HUES48 (cell line): ENCODE data around the gene FHIP2A.
A peak's percentile ranks its signal among the peaks of the same experiment; 100 is the strongest.

Experiments
- H3K27ac ChIP-seq: one replicate; pipeline ENCODE4 v1.7.0; 2013; ENCODE audit warnings: low read depth, low read length, inconsistent platforms
- H3K27me3 ChIP-seq: 2 replicates; pipeline ENCODE4 v1.6.1; 2013; ENCODE audit warnings: mild to moderate bottlenecking, low read length; ENCODE audit not compliant: control insufficient read depth, insufficient read depth
- H3K36me3 ChIP-seq: 2 replicates; pipeline ENCODE4 v1.6.1; 2013; ENCODE audit warnings: low read length; ENCODE audit not compliant: control insufficient read depth, insufficient read depth
- H3K4me1 ChIP-seq: 2 replicates; pipeline ENCODE4 v1.6.1; 2013; ENCODE audit warnings: mild to moderate bottlenecking, low read length; ENCODE audit not compliant: control insufficient read depth, insufficient read depth
- H3K4me3 ChIP-seq: 2 replicates; pipeline ENCODE4 v1.5.1; 2013; ENCODE audit warnings: mild to moderate bottlenecking, low read depth, low read length
- H3K9ac ChIP-seq: 2 replicates; pipeline ENCODE4 v1.6.1; 2013; ENCODE audit warnings: mild to moderate bottlenecking, low read depth, low read length, moderate library complexity
- H3K9me3 ChIP-seq: 2 replicates; pipeline ENCODE4 v1.6.1; 2013; ENCODE audit warnings: low read length; ENCODE audit not compliant: control insufficient read depth, insufficient read depth

FHIP2A gene

DNA sequence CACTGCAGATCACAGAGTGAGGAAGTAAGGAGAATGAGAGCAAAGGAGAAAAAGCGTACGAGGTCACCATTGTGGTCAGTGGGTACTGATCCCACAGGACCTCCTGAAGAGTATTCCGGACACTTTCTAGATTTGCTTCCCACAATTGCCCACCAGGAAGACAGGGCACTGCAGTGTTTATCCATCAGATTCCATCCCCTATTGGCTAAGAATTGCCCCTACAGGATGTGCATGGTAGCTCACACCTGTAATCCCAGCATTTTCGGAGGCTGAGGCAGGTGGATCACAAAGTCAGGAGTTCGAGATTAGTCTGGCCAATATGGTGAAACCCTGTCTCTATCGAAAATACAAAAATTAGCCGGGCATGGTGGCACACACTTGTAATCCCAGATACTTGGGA lies 5.3 kb upstream of the FHIP2A start:
- Histone ChIP-seq H3K36me3 (no peaks in the 10 kb centered on the region), H3K4me3 (no peak overlapping the region), H3K4me1 (no peaks in the 10 kb centered on the region), H3K9ac (no peak overlapping the region), H3K27me3 (no peaks in the 10 kb centered on the region), H3K27ac (no peak overlapping the region), H3K9me3 (no peaks in the 10 kb centered on the region)

DNA sequence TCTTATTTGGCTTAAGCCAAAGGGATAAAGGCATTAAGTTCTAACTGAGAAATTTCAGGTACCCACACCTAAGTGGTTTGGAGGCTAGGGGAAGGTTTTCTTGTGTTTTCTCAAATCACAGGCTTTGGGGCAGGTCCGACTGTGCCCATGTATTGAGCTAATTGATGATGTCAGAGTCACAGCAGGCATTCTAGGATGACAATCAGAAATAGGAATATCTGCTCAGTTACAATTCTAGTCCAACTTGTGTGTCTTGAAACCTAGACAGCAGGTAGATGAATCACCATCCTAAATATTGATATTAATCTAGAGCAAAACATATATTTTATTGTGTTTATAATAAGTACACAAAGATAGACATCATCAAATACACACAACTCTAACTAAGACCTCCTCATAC lies 2.3 kb upstream of the FHIP2A start:
- no peak overlapping the region for H3K4me3 ChIP-seq
- no peaks in the 10 kb centered on the region for H3K9me3 ChIP-seq
- no peak overlapping the region for H3K9ac ChIP-seq
- H3K27me3 ChIP-seq, result no peaks in the 10 kb centered on the region
- H3K27ac ChIP-seq, result no peak overlapping the region
- H3K4me1 ChIP-seq, result peaks cover 4% of the 10 kb centered on the region; the same call in 1 of the 2 replicates
- H3K36me3 ChIP-seq, result no peaks in the 10 kb centered on the region

DNA sequence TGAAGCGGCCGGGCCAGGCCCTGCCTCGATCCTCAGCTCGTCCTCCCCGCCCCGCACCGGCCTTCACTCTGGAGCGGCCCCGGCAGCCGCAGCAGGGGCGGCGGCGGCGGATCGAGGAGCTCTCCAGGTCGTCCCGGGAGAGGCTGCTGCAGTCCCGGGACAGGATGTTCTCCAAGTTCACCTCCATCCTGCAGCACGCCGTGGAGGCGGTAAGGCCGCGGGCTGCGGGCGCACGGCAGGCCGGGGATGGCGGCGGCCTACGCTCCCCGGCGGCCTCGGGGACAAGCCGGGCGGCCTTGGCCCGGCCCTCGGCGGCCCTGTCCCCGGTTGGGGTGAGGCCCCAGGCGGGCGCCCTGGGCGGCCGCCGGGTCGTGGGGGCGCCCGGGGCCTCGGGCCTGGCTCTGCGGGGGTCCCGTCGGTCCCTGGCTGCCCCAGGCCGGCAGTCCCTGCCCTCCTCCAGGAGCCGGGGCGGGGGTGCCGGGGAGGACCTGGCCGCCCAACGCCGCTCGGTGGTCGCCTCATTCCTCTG lies 399 bp downstream of the FHIP2A start:
- H3K36me3 ChIP-seq, result no peaks in the 10 kb centered on the region
- H3K4me1 ChIP-seq, result peaks cover 4% of the 10 kb centered on the region; the same call in 1 of the 2 replicates
- H3K9me3 ChIP-seq, result no peaks in the 10 kb centered on the region

DNA sequence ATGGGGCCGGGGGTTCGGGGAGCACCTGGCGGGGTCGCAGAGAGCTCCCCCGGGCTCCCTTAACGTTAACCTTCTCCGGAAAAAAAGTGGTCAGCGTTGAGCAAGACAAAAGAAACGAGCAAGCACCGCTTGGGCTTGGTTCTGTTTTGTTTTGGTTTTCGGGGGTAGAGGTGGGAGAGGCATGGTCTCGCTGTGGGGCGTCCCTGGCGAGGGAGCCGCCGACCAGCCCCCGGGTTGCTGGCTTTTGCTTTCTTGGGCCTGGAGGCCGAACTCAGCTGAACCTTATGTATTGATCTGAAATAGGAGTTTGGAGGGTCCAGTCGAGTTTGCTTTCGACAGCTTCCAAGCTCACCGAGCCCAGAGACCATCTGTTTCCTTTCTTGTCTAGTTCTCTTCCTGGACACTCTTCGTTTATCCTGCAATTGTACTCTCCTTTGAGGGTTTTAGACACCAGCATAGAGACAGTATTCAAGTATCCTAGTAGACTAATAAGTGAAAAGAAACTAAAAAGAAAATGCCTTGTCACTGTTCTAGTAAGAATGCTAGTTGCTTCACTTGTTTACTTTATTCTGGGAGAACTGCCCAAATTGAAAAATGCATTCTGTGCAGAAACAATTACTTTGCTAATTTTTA lies 980 bp downstream of the FHIP2A start:
- Histone ChIP-seq H3K4me1 (peaks cover 4% of the 10 kb centered on the region; the same call in 1 of the 2 replicates), H3K4me3 (peak overlapping the region; percentile 71), H3K9me3 (no peaks in the 10 kb centered on the region), H3K27me3 (no peaks in the 10 kb centered on the region), H3K9ac (peak overlapping the region; percentile 90), H3K27ac (peak overlapping the region; percentile 88), H3K36me3 (no peaks in the 10 kb centered on the region)

More for the DNA sequence above, 399 bp downstream of the FHIP2A start:
- peak overlapping the region; percentile 90 for H3K9ac ChIP-seq
- H3K27me3 ChIP-seq, result no peaks in the 10 kb centered on the region
- peak overlapping the region; percentile 88 for H3K27ac ChIP-seq
- H3K4me3 ChIP-seq, result peak overlapping the region; percentile 71

DNA sequence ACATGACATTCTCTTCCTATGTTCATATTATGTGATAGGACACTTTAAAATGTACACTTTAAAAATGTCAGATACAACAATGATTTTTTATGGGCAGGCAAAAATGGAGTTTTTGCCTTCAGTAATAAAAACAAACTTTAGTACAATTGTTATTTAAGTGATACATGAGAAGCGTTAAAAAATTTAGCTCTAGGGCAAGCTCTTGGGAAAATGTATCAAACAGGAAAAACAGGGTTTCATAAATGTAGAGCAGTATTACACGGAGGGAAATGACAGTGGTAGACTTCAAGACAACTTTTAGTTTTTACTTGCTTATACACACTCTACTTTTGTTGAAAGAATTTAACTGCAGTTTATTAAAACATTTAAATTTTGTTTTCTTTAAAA lies 1.5 kb downstream of the FHIP2A start:
- no peaks in the 10 kb centered on the region for H3K9me3 ChIP-seq
- H3K4me3 ChIP-seq, result peak overlapping the region; percentile 71
- H3K27ac ChIP-seq, result peak overlapping the region; percentile 88
- peaks cover 9% of the 10 kb centered on the region for H3K4me1 ChIP-seq
- no peaks in the 10 kb centered on the region for H3K27me3 ChIP-seq
- H3K36me3 ChIP-seq, result no peaks in the 10 kb centered on the region
- peak overlapping the region; percentile 0; the same call in 1 of the 2 replicates for H3K9ac ChIP-seq

DNA sequence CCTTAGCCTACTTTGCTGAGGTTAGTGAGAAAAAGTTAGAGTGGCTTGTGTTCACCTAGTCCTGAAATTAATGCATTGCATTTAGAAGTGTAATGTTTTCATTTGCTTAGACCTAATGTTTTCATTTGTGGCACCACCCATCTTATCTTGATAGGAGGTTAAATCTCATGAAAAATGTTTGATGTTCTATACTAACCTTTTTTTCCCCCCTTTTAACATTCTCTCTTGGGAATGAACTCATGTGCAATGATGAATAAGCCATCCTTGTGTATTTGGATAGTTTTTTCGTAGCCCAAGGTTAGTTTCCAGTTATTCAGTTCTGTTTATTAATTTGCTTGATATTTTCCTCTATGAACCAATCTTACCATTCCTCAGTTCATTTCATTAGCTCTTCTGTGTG lies 2.8 kb downstream of the FHIP2A start:
- Histone ChIP-seq H3K4me3 (no peak overlapping the region), H3K27ac (no peak overlapping the region), H3K36me3 (no peaks in the 10 kb centered on the region), H3K27me3 (no peaks in the 10 kb centered on the region), H3K4me1 (peaks cover 20% of the 10 kb centered on the region), H3K9me3 (no peaks in the 10 kb centered on the region), H3K9ac (no peak overlapping the region)

DNA sequence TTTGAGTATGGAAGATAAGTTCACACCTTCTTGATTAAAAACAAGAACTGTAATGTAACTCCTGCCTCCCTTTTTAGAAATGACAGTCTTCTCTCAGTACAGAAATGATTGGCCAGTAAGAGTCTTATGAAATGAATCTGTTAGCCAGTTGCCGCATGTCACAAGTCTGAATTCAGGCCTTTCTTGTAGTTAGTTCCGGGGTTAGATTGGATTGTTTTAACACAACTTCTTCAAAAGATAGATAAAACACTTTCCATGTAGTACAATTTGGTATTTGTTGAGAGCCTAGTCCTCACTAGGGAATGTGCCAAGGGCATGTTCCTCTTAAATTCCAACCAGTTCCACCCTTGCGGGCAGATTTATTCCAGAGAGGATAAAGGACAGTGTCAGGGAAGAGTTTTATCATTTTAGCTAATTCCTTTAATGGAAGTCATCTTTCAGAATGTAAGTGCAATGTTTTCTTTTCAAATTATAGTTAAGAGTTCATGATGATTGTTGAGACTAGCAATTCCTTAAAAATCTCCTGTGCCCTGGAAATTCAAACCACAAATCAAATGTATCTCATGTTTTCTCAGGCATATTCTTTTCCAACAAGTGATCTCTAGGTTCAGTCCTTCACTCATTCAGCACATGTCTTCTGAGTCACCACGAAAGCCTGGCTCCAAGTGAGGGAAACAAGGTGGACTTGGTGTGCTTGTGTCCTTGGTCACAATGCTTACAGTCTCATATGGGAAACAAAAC lies 4.1 kb downstream of the FHIP2A start:
- H3K4me3 ChIP-seq, result no peak overlapping the region
- H3K27ac ChIP-seq, result no peak overlapping the region
- H3K9ac ChIP-seq, result no peak overlapping the region
- H3K4me1 ChIP-seq, result peaks cover 26% of the 10 kb centered on the region
- no peaks in the 10 kb centered on the region for H3K9me3 ChIP-seq
- no peaks in the 10 kb centered on the region for H3K27me3 ChIP-seq
- no peaks in the 10 kb centered on the region for H3K36me3 ChIP-seq

DNA sequence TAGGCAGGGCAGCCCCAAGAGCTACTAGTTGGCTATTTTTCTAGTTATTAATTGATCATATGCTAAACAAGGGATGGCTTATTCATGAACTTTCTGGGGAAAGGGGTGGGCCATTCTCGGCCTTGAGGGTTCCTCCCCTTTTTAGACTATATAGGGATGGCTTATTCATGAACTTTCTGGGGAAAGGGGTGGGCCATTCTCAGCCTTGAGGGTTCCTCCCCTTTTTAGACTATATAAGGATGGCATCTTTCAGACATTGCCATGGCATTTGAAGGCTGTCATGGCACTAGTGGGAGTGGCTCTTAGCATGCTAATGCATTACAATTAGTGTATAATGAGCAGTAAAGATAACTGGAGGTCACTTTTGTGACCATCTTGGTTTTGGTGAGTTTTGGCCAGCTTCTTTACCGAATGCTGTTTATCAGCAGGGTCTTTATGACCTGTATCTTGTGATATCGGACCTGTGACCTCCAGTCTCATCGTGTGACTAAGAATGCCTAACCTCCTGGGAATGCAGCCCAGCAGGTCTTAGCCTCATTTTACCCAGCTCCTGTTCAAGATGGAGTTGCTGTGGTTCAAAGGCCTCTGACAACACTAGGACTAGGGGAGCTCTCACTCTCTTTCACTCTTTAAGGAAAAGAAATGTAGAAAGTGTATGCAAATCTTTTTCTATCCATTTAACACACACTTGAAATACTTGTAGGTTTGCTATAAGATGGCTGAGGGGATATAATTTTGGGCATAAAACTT lies 7.8 kb downstream of the FHIP2A start:
- peaks cover 28% of the 10 kb centered on the region for H3K36me3 ChIP-seq
- peaks cover 22% of the 10 kb centered on the region for H3K4me1 ChIP-seq
- no peak overlapping the region for H3K9ac ChIP-seq
- no peaks in the 10 kb centered on the region for H3K9me3 ChIP-seq
- H3K27ac ChIP-seq, result no peak overlapping the region
- H3K4me3 ChIP-seq, result no peak overlapping the region
- no peaks in the 10 kb centered on the region for H3K27me3 ChIP-seq

DNA sequence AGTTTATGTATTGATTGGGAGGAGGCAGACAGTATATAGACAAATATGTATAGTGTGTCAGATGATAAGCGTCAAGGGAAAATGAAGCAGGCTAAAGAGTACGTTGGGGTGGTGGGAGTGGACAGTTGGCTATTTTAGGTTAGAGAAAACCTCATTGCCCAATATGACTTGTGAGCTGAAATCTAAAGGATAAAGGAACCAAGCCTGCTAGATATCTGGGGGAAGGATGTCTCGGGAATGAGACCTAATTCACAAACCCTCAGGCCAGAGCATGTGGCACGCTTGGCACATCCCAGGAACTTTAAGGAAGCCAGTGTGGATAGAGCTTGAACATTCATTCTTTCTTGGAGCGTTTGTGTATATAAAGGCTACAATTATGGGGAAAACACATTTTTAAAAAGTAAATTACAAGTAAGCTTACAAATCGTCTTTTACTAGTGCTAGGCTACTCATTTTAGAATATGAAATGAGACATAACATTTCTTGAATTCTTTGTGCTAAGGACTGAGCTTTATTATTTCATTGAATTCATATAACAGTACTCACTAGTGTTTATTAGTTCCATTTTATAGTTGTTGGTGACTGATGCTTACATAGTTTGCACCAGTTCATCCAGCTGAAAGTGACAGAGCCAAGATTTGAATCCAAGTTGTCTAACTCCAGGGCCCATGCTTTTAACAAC lies 9.7 kb downstream of the FHIP2A start:
- Histone ChIP-seq H3K9me3 (no peaks in the 10 kb centered on the region), H3K27me3 (no peaks in the 10 kb centered on the region), H3K36me3 (peaks cover 47% of the 10 kb centered on the region), H3K4me3 (no peak overlapping the region), H3K9ac (no peak overlapping the region), H3K27ac (no peak overlapping the region), H3K4me1 (peaks cover 22% of the 10 kb centered on the region)

DNA sequence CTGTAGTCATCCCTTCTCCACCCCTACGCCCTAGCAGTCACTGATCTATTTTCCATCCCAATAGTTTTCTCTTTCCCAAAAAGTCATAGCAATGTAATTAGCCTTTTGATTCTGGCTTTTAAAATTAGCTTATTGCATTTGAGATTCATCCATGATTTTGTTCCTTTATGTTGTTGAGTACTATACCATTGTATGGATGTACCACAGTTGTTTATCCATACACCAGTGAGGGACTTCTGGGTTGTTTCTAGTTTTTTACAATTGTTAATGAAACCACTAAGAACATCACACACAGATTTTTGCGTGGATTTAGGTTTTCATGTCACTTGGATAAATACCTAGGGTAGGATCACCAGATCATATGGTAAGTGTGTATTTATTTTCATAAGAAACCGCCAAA lies 16.1 kb downstream of the FHIP2A start:
- no peak overlapping the region for H3K27ac ChIP-seq
- H3K36me3 ChIP-seq, result peaks cover 71% of the 10 kb centered on the region
- no peaks in the 10 kb centered on the region for H3K4me1 ChIP-seq
- no peak overlapping the region for H3K4me3 ChIP-seq
- H3K27me3 ChIP-seq, result no peaks in the 10 kb centered on the region
- no peaks in the 10 kb centered on the region for H3K9me3 ChIP-seq
- H3K9ac ChIP-seq, result no peak overlapping the region
